Activated CD4-positive, alpha-beta T cell treated with anti-CD3 and anti-CD28 coated beads, Interleukin-2, amount 50 U/mL, for 24 hours (primary cell): ENCODE results near the gene GCNT4.

ENCODE experiments used
- DNase-seq, 2 donors: peaks; one replicate each; pipeline ENCODE4 v3.0.0-alpha.2; 2020; ENCODE audit warnings: low read depth in 1 of 2, low spot score in 1 of 2

The GCNT4 gene

DNA sequence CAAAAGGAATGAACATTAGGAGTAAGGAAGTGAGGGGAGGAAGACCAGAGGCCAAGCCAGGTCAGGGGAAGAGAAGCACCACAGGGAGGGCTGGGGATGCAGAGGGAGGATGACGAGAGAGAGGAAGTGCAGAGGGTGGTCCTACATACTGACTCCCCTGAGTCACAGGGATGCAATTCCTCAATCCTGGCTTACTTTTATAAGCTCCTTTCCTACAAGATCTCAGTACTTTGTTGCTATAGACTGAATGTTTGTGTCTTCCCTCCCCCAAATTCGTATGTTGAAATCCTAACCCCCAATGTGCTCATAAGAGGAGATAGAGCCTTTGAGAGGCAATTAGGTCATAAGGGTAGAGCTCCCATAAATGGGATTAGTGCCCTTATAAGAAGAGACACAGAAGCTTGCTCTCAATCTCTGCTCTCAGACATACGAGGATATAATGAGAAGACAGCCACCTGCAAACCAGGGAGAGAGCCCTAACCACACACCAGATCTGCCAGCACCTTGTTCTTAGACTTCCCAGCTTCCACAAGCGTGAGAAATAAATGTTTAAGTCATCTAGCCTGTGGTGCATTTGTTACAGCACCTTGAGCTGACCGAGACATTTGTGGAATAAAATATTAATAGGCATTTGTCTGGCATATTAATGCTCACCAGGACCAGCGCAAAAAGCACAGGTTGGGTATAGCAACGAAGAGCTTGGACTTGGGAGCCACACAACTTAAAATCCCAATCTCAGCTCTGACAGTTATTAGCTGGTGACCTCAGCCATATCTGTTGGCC is 33.4 kb downstream of the GCNT4 start:
- DNase-seq: no peak

DNA sequence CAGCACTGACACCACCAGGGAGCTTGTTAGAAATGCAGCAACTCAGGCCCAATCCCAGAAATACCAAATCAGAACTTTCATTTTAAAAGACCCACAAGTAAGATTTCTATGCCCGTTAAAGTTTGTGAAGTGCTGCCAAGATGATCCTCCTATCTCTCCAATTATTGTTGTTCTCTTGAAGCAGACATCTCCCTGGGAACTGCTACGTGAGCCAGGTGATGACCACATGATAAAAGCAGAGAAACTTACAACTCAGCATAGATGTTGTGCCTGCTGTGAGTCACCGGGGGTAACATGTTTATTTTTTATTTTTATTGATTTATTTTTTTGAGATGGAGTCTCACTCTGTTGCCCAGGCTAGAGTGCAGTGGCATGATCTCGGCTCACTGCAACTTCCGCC is 34.4 kb downstream of the GCNT4 start:
- DNase-seq: no peak

DNA sequence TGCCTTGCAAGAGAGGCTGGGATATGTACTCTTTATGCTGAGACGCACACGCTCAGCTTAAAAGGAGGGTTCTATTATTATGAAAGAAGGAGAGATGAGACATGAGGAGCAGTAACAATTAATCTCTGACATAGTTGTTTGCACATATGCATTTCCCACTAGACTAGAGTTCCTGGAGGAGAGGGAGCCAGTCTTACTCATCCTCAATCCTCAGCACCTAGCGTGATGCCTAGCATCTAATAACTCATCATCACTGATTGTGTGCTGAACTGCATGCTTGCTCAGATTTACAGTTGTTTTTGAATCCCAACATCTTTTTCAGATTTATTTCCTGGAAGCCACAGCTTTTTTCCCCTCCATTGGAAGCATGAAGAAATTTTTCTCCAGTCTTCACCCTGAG is 35.5 kb downstream of the GCNT4 start:
- no peak for DNase-seq

DNA sequence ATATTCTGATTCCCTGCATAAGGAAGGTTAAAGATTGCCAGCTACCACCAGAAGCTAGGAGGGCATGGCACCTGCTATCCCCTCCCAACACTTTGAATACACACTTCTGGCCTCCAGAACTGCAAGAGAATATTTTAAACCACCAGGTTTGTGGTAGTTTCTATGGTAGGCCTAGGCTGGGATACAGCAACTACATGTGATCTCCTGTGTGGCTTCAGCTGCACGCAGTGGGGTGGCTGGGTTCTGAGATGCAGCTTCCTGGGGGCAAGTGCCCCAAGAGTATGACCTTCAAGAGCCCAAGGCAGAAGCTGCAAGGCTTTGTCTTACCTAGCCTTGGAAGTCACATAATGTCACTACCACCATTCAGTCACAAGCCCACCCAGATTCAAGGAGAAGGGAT is 39.6 kb downstream of the GCNT4 start:
- DNase-seq: no peak

DNA sequence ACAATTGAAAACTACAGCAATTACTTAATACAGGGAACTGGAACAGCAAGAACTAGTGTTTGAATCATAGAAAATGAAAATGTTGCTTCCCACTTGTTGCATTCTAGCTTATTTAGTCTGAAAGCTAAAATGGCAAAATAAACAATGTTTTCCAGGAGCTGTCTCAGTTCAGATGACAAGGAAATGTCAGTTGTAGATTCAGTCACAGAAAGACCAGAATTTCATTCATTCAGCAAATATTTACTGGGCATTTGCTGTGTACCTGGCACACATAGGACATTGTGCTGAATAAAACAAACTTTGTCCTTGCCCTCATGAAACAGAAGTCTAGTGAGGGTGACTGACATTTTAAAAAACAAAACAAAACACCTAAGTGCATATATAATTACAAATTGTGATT is 41.5 kb downstream of the GCNT4 start:
- DNase-seq: no peak

DNA sequence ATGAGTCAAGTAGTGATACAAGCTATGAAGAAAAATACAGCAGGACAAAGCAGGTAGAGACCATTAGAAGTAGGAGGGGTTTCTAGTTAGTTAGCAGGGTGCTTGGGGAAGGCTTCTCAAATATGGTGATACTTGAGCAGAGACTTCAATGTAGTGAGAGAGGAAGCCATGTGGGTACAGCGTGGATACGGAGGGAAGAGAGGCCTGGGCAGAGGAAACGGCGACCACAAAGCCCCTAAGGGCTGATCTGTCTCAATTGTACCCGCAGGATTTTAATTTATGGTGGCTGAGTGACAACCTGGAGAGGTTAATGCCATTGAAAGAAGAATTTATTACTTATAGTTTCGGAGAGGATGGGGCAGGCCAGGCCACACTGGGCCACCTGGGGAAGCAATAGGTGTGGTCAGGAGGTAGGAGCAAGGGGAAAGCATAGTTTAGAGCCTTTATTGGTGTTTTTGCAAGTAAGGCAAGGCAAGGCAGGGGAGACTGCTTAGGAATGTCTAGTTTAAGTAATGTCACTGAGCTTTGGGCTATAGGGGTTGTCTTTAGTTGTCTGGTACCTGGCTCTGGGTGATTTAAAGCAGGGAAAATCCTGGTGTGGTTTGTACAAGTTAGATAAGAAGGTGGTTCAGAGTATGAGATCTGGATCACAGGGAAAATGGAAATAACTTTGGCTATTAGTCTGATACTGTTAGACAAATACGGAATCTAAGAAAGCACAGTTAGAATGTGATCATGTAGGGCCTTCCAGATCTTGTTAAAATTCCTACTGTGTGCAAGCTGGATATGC is 42.6 kb downstream of the GCNT4 start:
- DNase-seq: no peak

DNA sequence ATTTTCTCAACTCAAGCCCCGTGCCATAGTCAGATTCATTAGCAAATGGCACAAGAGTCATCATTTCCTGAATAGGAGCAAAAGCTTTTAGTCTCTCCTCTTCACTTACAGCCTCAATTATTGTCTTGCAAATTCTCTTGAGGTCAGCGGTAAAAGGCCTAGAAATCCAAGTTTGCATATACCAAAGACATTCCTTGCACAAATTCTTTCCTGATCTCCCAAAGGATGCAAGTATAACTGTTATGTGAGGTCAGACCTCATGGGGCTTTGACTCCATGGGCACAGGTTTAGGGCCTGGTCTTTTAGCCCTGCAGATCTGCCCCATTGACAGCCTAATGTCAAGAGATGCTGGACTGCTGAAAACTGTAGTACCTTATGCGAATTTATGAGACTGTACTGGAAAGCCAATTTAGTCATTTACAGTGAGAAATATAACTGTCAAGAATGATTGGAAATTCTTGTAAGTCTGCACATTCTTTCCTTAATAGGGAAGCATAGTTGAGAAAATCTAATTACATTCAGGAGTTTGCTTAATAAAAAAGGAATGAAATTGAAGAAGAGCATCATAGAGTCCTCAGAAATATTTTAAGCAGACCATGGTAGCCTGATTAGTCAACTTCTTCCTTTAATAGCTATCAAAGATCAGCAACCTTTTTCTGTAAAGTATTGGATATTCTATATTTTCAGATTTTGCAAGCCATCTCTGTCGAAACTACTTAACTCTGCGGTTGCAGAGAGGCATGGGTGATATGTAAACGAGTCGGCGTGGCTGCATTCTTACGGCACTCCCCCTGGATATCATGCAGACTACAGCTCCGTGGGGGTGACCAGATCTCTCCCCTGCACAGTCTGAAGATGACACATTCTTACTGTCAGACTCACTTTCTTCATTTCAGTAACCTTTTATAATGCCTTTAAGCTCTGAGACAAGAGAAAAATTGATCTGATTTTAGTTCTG is 45.2 kb downstream of the GCNT4 start:
- DNase-seq: no peak

DNA sequence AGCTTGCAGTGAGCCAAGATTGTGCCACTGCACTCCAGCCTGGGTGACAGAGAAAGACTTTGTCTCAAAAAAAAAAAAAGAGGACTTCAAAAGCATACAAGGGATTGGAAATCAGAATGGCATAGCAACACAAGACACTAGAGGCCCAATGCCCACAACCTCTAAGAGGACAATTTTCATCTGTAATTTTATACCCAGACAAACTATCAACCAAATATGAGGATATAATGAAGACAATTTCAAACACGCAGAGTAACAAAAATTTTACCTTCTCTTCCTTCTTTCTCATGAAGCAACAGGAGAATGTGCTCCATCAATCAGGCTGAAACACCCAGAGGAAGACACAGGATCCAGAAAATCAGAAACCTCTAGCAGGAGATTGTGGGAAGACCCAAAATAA is 46.8 kb downstream of the GCNT4 start:
- no peak for DNase-seq
